Testis (tissue), 3 donors: ENCODE data around the gene ZSCAN20. TPM values are rescaled to one million over a fixed set of nuclear protein-coding genes. Genes with fewer than 3 reads are reported as not detected.
"Not testable (repeated sequence)": the region's sequence is repeated elsewhere in the genome, so short reads cannot be mapped to it uniquely, and the experiment has no call there.

Experiments used
- DNase-seq: peaks from one replicate; pipeline ENCODE4 v3.0.0-alpha.2; 2019
- H3K27ac ChIP-seq, 2 donors: fragments of 200-600 bp; sonication (generic); one replicate each; pipeline ENCODE4 v1.5.1; 2019
- H3K27me3 ChIP-seq: fragments of 200-600 bp; sonication (generic); one replicate; pipeline ENCODE4 v1.5.1; 2019
- H3K36me3 ChIP-seq: fragments of 200-600 bp; sonication (generic); one replicate; pipeline ENCODE4 v1.5.1; 2017; ENCODE audit warnings: low read depth; ENCODE audit errors: missing control alignments
- H3K4me1 ChIP-seq: fragments of 200-600 bp; sonication (generic); one replicate; pipeline ENCODE4 v1.5.1; 2019
- H3K4me3 ChIP-seq, 2 donors: fragments of 200-600 bp; sonication (generic); one replicate each; pipeline ENCODE4 v1.5.1; 2017 to 2019
- H3K9me3 ChIP-seq: fragments of 200-600 bp; sonication (generic); one replicate; pipeline ENCODE4 v1.5.1; 2017
- CTCF ChIP-seq, 3 experiments: fragments of 450-650 bp in 2 of 3; fragments of 200-600 bp in 1 of 3; sonication (generic) in 1 of 3; IDR thresholded peaks; one replicate each; pipeline ENCODE4 v1.5.1; 2016 to 2019; ENCODE audit warnings: antibody characterized with exemption in 3 of 3, mild to moderate bottlenecking in 2 of 3, moderate library complexity in 1 of 3
- POLR2A ChIP-seq: fragments of 450-650 bp; IDR thresholded peaks from one replicate; pipeline ENCODE4 v1.6.1; 2017; ENCODE audit warnings: antibody characterized with exemption, mild to moderate bottlenecking, moderate library complexity
- WGBS, 2 donors: methylation state at CpG; one replicate each; pipeline ENCODE4 v1.1.5; 2018; 5-methylcytosine and 5-hydroxymethylcytosine counted together
- intact Hi-C: fragments of 100-400 bp; cut with DNase I; formaldehyde crosslinking; loops from one replicate; pipeline ENCODE4 v1.15.1; 2023; ENCODE audit warnings: low total_unique reads
- polyA plus RNA-seq: library from polyadenylated mRNA; stranded (reverse); fragments of 350-450 nt; fragmentation: Illumina TruSeq; extraction: RNeasy Lipid Tissue Mini Kit (QIAGEN cat#74804); gene quantifications from one replicate; pipeline ENCODE4 v1.2.3, GENCODE V29; 2014; ENCODE audit warnings: low read depth, low replicate concordance; ENCODE audit not compliant: insufficient read depth
- total RNA-seq, 2 donors: library from RNA; depleted of rRNA; stranded (reverse); fragments of >200 nt; gene quantifications; one replicate each; pipeline ENCODE4 v1.2.3, GENCODE V29; 2016

Gene ZSCAN20
- total and polyA plus RNA-seq, 3 donors from 2014 or later = 4.5 to 10.1 (median 9.8) TPM

- H3K4me1 ChIP-seq = no peaks in the 10 kb centered on the region
- H3K27ac ChIP-seq = no peak overlapping the region
- no peak for DNase-seq
- 87% methylated on average over 1 of the region's 1 CpG for WGBS, 2 donors
- no peaks in the 10 kb centered on the region for H3K9me3 ChIP-seq
- intact Hi-C loops = no loop called here
- H3K36me3 ChIP-seq = no peaks in the 10 kb centered on the region
- H3K27me3 ChIP-seq = no peaks in the 10 kb centered on the region
- no peak overlapping the region for H3K4me3 ChIP-seq
- TF ChIP-seq CTCF (IDR thresholded peaks at IDR 0.05) = no peak
- TF ChIP-seq POLR2A = no peak
These were observed 35.7 kb downstream of the ZSCAN20 start for GRCh38 chr1:33508151-33508550.

GRCh38 chr1:33509276-33509675, 36.8 kb downstream of the ZSCAN20 start:
- H3K27me3 ChIP-seq, H3K9me3 ChIP-seq, H3K27ac ChIP-seq, intact Hi-C loops, H3K4me1 ChIP-seq, DNase-seq, H3K36me3 ChIP-seq, H3K4me3 ChIP-seq: not testable (repeated sequence)
- 80 to 89% methylated on average over 2 to 14 of the region's 24 CpGs for WGBS, 2 donors

GRCh38 chr1:33512226-33513011, 40.0 kb downstream of the ZSCAN20 start:
- 80 to 82% methylated on average over 6 of the region's 6 CpGs for WGBS, 2 donors
- Histone ChIP-seq H3K27ac (no peak overlapping the region), H3K9me3 (no peaks in the 10 kb centered on the region), H3K27me3 (no peaks in the 10 kb centered on the region), H3K4me3 (no peak overlapping the region), H3K36me3 (no peaks in the 10 kb centered on the region), H3K4me1 (peaks cover 15% of the 10 kb centered on the region)
- no peak for TF ChIP-seq POLR2A
- intact Hi-C loops = no loop called here
- DNase-seq = no peak

- H3K4me3 ChIP-seq = no peak overlapping the region
- no peaks in the 10 kb centered on the region for H3K9me3 ChIP-seq
- no peak overlapping the region for H3K27ac ChIP-seq
- H3K36me3 ChIP-seq = no peaks in the 10 kb centered on the region
- H3K4me1 ChIP-seq = peaks cover 15% of the 10 kb centered on the region
- H3K27me3 ChIP-seq = no peaks in the 10 kb centered on the region
- intact Hi-C loops = no loop called here
- TF ChIP-seq POLR2A (no peak), CTCF (IDR thresholded peaks at IDR 0.05) (no peak)
- peak; percentile 23 for DNase-seq
- 64 to 89% methylated on average over 7 to 8 of the region's 8 CpGs for WGBS, 2 donors
These were observed 42.7 kb downstream of the ZSCAN20 start for GRCh38 chr1:33515112-33515511.

GRCh38 chr1:33515607-33516006, 43.2 kb downstream of the ZSCAN20 start:
- no peak overlapping the region for H3K4me3 ChIP-seq
- 36 to 50% methylated on average over 2 of the region's 2 CpGs for WGBS, 2 donors
- no peaks in the 10 kb centered on the region for H3K27me3 ChIP-seq
- TF ChIP-seq CTCF (IDR thresholded peaks at IDR 0.05) (no peak), POLR2A (no peak)
- peak; percentile 65 for DNase-seq
- intact Hi-C loops = no loop called here
- no peak overlapping the region for H3K27ac ChIP-seq
- no peaks in the 10 kb centered on the region for H3K9me3 ChIP-seq
- peaks cover 15% of the 10 kb centered on the region for H3K4me1 ChIP-seq
- H3K36me3 ChIP-seq = no peaks in the 10 kb centered on the region

- Histone ChIP-seq H3K4me3 (no peak overlapping the region), H3K36me3 (no peaks in the 10 kb centered on the region), H3K4me1 (peaks cover 15% of the 10 kb centered on the region), H3K27me3 (no peaks in the 10 kb centered on the region), H3K27ac (no peak overlapping the region), H3K9me3 (no peaks in the 10 kb centered on the region)
- DNase-seq = no peak
- 86 to 90% methylated on average over 9 of the region's 9 CpGs for WGBS, 2 donors
- intact Hi-C loops = no loop called here
- TF ChIP-seq POLR2A = no peak
- TF ChIP-seq CTCF (IDR thresholded peaks at IDR 0.05) = no peak
These were observed 44.0 kb downstream of the ZSCAN20 start for GRCh38 chr1:33516428-33516827.
